HG02759 (cell line): ENCODE measurements around the gene EPB41L2.

ENCODE experiments used
- ATAC-seq: cut with Tn5 transposase; IDR thresholded peaks from one replicate; pipeline ENCODE4 v1.9.1; 2021; ENCODE audit warnings: mild to moderate bottlenecking, moderate library complexity; ENCODE audit not compliant: unreplicated experiment

Gene EPB41L2

DNA sequence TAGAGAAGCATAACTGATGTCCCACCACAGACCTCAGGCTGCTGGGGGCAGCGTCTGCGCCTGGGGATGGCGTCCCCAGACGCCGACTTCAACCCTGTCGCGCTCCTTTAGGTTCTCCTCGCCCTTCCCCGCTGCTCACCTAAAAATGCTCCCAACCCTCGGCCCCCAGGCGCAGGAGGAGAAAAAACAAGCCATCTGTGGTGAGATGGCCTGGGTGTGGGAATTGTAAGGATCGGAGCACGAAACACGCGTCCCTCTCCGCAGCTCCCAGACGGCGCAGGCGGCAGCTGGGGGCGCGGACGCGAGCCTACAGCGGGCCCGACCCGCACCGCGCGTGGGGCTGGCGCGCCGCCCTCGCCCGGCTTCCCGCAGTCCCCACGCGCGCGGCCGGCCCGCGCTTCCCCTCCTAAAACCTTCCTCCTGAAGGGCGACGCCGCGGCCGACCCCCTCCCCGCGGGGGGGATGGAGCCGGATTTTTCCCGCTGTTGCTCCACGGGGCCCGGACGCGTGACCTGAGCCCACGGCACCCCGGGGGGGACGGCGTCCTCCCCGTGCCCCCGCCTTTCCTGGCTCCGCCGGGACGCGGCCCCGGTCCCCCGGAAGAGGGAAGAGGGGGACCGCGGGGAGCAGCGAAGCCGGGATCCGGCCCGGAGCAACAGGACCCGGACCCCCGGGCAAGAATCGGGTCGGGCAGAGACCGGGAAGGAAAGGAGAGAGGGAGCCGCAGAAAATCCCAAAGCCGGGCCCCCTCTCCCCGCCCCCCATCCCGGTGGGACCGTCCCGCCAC, 611 bp downstream of the EPB41L2 start:
- ATAC-seq: peak; percentile 22

DNA sequence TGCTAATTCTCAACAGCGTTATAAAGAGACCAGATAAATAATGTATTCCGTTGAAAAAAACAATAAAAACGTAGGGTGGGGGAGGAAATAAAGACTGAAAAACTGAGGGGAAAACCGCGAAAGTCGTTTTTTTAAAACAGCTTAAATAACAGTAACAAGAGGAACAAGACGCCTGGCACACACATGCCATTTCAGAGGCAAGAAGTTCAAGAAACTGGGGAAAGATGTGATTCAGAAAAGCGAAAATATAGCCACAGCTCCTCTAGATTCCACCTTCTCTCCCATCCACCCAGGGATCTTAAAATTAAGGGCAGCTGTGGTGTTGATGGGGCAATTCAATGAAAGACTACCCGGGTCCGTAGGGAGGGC, 1.3 kb downstream of the EPB41L2 start:
- no peak for ATAC-seq

DNA sequence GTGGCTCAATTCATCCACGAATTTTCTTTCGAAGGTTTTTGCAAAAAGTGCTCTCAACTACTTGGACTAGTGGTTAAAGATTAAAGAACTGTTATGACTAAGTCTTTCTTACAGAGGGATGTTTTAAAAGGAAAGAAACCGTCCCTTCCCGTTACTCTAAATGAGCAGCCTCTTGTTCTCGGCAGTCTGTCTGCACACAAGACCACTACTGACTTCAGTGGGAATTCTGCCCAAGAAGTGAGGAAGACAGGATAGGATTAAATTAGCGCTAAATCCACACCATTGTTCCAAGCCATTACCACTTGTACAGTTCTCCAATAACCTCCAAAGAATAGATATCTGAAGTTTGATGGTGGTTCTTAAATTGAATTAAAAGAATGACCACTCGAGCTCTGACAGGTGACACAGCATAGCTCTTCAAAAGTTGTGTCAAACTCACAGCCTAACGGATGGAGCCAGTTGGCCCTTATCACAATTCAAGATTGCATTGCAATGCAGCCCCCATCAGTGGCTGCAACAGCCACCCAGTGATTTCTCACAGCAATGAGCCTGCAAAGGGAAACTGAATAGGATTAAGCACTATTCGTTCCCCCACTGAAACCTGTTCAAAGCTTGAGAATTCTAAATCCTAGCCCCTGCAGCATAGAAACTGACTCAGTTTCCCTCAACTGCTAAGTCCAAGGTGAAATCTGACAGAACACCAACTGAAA, 1.8 kb downstream of the EPB41L2 start:
- peak; percentile 18 for ATAC-seq

DNA sequence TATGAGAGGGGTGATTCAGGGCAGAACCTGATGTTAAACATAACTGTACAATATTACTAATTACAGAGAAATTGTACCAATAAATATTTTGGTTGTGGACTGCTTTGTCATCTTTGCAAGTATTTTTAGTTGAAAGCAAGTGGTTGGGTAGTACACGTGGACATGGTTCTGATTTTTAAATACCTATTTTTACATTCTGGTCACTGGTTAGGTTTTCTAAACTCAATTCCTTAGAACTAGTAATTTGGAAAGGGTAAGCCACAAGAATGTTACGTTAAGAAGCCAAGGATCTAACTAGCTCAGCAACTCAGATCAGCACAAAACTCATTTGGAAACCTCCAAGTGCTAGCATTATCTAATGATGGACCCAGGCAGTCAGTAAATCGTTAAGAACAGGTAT, 2.7 kb downstream of the EPB41L2 start:
- no peak for ATAC-seq

DNA sequence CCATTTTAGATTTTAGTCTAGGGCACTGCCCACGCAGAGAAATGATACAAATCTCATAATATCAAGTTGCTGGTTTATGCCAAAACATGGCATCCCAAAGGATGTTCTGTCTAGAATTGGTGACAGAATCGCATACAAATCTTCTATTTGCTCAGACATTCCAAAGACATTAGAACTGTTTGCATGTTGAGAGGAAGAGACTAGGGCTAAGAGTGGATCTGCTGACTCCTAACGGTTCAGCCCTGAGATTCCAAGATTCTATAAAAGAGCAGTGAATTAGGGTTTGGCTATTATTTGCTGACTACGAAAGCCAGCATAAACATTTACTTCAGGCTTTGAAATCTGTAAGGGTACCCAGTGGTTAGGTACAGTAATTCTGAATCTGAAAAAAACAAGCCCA, 3.6 kb downstream of the EPB41L2 start:
- ATAC-seq: no peak

DNA sequence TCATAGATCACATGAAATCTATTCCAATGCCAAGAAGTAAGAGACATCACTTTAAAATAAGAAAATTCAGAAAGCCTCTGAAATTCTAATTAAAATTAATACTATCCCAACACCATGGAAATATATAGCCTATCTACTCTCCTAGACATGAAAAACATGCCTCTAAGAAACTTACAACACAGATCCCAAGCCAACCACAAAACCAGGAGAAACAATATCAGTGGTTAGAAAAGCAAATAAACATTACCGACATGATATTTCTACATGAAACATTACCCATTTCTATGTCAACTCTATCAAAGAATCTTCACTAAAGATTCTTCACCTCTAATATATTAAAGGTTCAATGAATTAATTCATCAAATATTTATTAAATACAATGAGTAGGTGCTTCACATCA, 4.8 kb downstream of the EPB41L2 start:
- ATAC-seq: no peak

DNA sequence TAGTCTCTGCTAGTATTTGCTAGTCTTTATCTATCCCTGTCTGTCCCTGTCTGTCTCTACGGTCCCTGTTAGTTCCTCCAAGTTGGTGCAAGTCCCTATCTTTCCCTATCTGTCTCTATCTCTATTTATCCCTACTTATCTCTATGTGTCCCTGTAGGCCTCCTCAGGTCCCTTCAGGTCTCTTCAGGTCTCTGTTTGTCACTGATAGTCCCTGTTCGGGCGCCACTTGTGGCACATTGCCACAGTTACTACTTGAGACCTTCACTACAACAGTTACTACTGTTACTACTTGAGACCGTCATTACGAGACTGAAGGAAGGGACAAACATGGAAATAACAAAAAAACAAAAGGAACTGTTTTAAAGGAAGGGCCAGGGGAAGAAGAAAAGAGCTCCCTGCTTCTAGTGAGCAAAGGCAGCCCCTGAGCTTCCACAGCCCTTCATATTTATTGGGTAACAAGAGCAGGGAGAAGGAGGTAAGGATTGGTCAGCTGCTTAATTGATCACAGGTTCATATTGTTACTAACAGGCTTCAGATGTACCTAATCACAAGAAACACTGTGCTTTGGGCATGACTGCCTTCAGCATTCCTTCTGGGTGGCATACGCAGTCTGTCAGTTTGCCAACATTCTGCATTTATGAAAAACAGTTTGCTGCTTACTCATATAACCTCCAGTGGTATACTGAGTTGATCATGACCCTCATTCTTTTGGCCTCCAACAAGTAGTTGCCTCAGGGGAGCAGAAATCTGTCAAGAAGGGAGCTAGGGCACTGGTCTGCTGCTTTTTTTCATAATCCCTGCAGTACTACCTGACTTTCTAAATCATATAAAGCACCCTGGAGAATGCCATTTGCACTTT, 8.4 kb downstream of the EPB41L2 start:
- ATAC-seq: no peak

DNA sequence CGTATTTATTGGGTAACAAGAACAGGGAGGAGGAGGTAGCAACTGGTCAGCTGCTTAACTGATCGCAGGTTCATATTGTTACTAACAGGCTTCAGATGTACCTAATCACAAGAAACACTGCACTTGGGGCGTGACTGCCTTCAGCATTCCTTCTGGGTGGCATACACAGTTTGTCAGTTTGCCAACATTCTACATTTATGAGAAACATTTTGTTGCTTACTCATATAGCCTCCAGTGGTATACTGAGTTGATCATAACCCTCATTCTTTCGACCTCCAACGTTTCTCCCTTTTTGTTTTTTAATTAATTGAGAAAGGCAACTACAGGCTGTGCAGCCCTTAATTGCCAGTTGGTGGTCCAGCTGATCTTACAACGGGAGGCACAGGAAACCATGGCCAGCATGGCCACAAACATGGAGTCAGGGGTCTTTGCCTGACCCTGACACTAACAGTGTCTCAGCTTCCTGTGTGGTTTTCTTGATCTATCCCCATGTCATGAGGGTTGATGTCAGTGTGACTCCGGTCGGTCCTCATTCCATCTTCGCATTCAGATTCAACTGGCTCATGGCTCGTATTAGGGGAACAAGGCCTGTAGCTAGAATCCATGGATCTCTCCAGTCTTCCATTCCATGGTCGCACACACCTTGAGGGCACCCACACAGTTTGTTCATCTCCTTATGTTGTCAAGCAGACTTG, 9.4 kb downstream of the EPB41L2 start:
- ATAC-seq: no peak

DNA sequence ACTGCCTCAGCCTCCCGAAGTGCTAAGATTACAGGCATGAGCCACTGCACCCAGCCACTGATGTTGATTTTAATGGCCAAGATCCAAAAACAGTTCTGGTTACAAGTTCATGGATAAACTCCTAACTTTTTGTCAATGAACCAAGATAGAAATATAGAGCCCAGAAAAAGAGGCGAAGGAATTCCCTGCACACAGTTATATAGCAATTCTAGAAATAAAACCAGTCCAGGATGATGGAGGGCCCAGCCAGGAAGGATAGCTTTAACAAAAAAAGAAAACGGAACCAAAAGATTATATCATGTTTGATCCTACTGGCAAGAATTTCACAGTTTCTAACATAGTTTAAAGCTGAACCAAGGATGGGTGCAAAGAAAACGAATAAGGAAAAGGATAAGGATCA, 10.9 kb downstream of the EPB41L2 start:
- no peak for ATAC-seq

DNA sequence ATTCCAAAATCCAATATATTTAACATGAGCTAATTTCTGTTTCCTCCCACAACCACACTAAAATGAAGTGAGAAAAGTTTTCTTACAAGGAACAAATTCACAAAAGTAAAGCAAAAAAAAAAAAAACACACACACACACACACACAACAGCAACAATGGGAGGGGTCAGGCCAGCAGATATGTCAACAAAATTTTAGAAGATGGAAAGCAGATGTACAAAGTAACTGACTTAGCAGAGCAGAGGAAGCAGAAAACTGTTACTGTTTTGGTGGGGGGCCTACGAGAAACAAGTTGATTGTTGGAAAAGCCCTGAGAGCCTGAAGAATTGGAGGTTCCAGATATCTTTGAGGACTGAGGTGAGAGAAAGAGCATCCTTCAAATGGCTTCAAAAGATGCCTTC, 11.7 kb downstream of the EPB41L2 start:
- no peak for ATAC-seq

DNA sequence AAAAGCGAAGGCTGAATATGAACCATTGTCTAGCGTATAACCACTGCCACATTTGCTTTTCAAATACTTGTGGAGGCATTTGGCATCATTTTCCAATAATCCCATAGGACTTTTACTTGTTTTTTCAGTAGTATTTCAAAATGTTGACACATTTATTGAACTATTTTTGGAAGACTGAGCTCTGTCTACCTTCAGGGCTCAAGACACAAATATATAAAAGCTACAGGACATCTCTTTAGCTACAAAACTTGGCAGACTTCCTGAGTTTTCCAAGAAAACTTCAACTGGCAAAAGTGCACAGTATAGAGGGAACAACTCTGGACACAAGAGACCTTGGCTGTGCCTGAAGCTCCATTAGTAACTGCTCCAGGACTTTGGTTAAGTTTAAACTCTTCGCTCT, 13.4 kb downstream of the EPB41L2 start:
- no peak for ATAC-seq

DNA sequence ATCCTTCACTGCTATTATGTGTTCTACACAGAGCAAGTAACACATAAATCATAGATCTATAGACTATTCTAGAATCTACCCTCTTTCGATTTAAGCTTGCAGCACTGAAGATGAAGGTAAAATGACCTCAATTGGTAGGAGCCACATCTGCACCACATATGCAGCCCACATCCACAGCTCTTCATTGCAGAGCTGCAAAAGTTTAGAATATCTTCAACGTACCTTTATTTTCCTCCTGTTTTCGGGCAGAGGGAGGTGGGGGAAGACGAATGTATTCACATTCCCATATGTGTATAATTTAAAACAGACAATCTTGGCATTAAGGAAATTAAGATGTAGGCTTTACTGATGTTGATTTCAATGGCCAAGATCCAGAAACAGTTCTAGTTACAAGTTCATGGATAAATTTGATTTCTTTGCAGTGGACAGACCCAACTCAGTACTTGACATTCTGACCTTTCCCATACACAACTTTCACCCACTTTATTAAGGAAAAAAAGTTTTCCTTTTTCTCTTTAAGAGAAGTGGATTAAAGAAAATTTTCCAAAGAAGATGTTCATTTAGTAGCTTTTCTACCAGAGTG, 14.0 kb downstream of the EPB41L2 start:
- no peak for ATAC-seq

DNA sequence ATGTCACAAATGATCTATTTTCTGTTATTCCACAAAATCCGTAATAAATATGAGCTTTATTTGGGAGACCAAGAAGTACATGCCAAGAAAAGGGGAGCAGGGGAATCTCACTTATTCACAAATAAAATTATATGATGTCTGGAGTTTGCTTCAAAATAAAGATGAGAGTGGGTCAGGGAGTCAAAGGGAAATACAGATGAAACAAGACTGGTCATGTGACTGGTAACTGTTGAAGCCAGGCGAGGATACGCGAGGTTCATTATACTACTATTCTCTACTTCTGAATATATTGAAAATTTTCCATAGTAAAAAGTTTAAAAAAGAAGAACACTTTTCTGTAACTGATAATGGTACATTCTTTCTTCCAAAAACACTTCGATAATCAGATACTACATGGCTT, 14.6 kb downstream of the EPB41L2 start:
- ATAC-seq: no peak

DNA sequence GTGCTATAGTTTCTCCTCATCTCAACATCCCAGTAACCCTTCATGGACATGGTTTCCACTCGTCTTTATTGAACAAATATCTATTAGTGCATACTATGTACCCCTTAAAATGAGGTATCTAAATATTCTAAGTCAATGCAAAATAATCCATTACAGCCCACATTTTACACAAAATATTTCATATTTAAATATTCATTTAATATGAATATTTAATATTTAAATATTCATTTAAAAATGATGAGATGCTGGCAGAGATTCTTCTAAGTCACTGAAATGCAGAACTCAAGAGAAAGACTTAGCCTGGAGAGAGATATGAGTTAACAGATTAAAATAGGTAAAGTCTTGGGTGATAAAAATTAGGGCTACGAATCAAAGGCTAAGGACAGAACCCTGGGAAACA, 17.9 kb downstream of the EPB41L2 start:
- no peak for ATAC-seq

DNA sequence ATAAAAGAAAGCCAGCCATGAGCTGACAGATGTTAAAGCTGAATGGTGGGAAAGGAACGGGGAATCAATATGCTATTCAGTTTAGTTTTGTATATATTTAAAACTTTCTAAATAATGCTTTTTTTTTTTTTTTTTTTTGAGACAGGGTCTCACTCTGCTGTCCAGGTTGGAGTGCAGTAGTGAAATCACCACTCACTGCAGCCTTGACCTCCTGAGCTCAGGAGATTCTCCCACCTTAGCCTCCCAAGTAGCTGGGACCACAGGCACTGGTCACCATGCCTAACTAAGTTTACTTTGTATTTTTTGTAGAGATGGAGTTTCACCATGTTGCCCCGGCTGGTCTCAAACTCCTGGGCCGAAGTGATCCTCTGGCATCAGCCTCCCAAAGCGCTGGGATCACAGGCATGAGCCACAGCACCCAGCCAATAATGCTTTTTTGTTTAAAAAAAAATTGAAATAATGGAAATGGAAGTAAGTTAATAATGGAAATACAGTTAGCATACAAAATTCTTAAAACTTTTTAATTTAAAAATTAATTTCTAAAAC, 19.1 kb downstream of the EPB41L2 start:
- no peak for ATAC-seq

DNA sequence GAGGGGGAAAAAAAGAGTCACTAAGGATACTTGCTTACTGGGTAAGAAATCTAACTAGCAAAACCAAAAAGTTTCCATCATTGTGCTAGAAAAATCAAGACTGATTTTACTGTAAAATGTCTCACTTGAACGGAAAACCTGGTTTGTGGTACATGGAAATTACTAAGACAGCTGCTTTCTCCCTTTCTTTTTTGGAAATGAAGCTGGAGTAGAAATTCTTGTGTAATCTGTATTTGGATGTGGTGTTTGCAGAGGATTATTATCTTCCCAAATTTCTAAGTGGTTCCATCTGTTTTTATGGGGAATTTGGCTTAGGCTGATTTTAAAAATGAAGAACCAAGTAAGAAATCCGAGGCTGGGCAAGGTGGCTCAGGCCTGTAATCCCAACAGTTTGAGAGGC, 20.4 kb downstream of the EPB41L2 start:
- no peak for ATAC-seq

DNA sequence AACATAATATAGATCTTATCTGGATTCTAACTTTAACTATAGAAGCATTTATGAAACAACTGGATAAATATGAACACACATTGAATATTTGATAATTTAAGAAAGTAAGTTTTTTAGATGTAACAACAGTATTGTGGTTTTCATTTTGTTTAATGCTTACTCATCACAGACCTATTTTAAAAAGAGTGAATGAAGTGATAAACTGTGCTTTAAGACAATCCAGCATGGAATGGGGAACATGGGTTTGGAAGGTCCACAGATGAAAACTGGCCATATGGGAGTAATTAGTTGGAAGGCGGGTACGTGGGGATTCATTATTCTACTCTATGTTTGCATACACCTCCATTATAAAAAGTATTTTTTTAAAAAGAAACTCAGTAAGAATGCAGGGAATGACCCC, 21.2 kb downstream of the EPB41L2 start:
- no peak for ATAC-seq

DNA sequence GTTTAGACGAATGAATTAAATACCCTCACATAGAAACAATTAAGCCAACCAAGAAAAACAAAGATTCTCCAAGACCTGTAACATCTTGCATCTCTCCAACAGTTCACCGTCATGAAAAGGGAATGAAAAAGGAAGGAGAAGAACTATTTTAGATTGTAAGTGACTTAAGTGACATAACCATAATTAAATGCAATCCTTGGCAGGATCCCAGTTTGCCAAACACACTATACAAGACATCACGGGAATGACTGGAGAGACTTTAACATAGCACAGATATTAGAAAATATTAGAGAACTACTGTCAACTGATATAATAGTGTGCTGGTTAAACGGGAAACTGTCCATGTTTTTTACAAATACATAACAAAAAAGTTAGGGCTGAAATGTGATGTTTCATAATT, 22.2 kb downstream of the EPB41L2 start:
- ATAC-seq: no peak

DNA sequence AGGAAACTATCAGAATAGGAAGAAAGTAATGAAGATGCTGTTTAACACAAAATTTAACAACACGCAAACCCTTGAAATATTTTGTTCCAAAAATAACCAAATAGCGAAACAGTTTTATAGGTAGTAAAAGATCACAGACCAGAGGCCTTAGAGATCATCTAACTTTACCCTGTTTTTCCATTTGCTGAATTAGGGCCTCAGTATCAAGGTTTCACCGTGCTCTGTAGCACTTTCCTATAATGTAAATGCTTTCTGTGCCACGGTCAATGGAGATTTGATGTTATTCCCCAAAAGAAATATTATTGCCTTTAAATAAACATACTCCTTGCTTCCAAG, 23.7 kb downstream of the EPB41L2 start:
- no peak for ATAC-seq

DNA sequence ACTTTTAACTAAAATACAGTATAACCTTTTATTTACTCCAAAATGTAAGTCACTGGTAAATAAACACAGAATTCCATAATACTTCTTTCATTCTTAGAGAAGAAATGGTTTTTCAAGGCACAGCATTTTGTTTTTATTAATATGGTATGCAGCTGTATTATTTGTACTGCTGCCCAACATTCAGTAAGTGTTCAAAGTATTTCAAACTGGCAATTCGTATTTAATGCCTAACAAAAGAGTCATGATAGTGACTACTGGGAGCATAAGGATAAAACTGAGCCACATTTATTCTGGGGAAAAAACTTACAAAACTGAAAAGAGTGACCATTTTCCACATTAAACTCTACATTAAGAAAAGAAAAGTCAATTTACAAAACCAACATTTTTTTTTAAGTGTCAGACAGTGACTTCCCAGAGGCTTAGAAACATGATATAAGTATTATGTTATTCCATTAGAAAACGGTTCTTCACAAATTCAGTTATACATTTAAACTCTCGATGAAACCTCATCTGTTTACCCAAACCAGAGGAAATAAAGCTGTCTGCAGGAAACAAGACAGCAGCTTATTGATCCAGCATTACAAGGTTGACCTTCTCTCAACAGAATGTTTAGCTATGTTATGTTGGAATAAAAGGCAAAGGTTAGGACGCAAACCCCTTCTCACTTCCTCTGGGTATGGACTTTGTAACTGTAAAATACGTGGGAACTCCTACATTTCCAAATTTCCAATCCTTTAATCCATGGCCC, 24.3 kb downstream of the EPB41L2 start:
- ATAC-seq: no peak
